PC-9 (cell line): ENCODE results near the gene USF1. TPM values are rescaled to one million over a fixed set of nuclear protein-coding genes. Genes with fewer than 3 reads are reported as not detected.

Experiments used
- BruUV-seq: library from RNA; stranded (reverse); fragments of 400-500 nt; replicated peaks from 2 replicates; lab custom pipeline; 2021; lab: Mats Ljungman, UMichigan
- CTCF ChIA-PET: fragments of 300-600 bp; sonication (Branson Sonifier 250); formaldehyde crosslinking; loops from one replicate; lab custom pipeline; 2022; ENCODE audit warnings: antibody characterized with exemption; lab: Charles Lee
- POLR2A ChIA-PET: fragments of 300-600 bp; sonication (Branson Sonifier 250); formaldehyde crosslinking; loops from one replicate; lab custom pipeline; 2022; ENCODE audit warnings: antibody characterized with exemption; ENCODE audit not compliant: unreplicated experiment; lab: Charles Lee
- DNase-seq, 2 experiments: peaks; one replicate each; pipeline versions ENCODE4 v3.0.0 to v3.0.0-alpha.2; 2015 to 2022; ENCODE audit warnings: mixed read lengths in 1 of 2
- H2AFZ ChIP-seq: fragments of 200-600 bp; sonication (generic); 2 replicates; pipeline ENCODE4 v1.8.1; 2017; ENCODE audit warnings: antibody characterized with exemption
- H3F3A ChIP-seq: fragments of 200-600 bp; sonication (generic); 2 replicates; pipeline ENCODE4 v1.8.1; 2017; ENCODE audit warnings: antibody characterized with exemption, mild to moderate bottlenecking, low read depth; ENCODE audit not compliant: insufficient read depth
- H3K27ac ChIP-seq: fragments of 200-600 bp; sonication (generic); 2 replicates; pipeline ENCODE4 v1.6.1; 2016; ENCODE audit warnings: mixed run types
- H3K27me3 ChIP-seq: fragments of 200-600 bp; sonication (generic); 2 replicates; pipeline ENCODE4 v1.6.1; 2016; ENCODE audit warnings: low read depth, mixed run types; ENCODE audit not compliant: insufficient read depth
- H3K36me3 ChIP-seq: fragments of 200-600 bp; sonication (generic); 2 replicates; pipeline ENCODE4 v1.6.1; 2016; ENCODE audit warnings: low read depth, mixed run types
- H3K4me1 ChIP-seq: fragments of 200-600 bp; sonication (generic); replicated peaks from 2 replicates; pipeline ENCODE4 v1.6.1; 2016; ENCODE audit warnings: mixed run types; ENCODE audit not compliant: insufficient read depth
- H3K4me2 ChIP-seq: fragments of 200-600 bp; sonication (generic); 2 replicates; pipeline ENCODE4 v1.6.1; 2017; ENCODE audit warnings: mixed run types
- H3K4me3 ChIP-seq: fragments of 200-600 bp; sonication (generic); 2 replicates; pipeline ENCODE4 v1.6.1; 2016; ENCODE audit warnings: mixed run types
- H3K79me2 ChIP-seq: fragments of 200-600 bp; sonication (generic); 2 replicates; pipeline ENCODE4 v1.6.1; 2017; ENCODE audit warnings: low read depth, mixed run types
- H3K9me2 ChIP-seq: fragments of 200-600 bp; sonication (generic); 2 replicates; pipeline ENCODE4 v1.8.1; 2017; ENCODE audit warnings: mild to moderate bottlenecking; ENCODE audit not compliant: insufficient read depth
- H3K9me3 ChIP-seq: fragments of 200-600 bp; sonication (generic); 2 replicates; pipeline ENCODE4 v1.8.1; 2016; ENCODE audit warnings: low read depth; ENCODE audit not compliant: insufficient read depth
- H4K20me1 ChIP-seq: fragments of 200-600 bp; sonication (generic); 2 replicates; pipeline ENCODE4 v1.8.1; 2017; ENCODE audit not compliant: insufficient read depth
- CTCF ChIP-seq: fragments of 200-600 bp; sonication (generic); conservative IDR thresholded peaks from 2 replicates; pipeline ENCODE4 v1.6.1; 2017; ENCODE audit warnings: mixed run types, antibody characterized with exemption, mild to moderate bottlenecking, moderate library complexity
- EZH2 ChIP-seq: fragments of 200-600 bp; sonication (generic); IDR thresholded peaks from 2 replicates; pipeline ENCODE4 v1.8.0; 2017; ENCODE audit warnings: antibody characterized with exemption, low read depth
- intact Hi-C: fragments of 100-400 bp; cut with micrococcal nuclease; formaldehyde crosslinking; loops from one replicate; pipeline ENCODE4 v1.10.0; 2022; ENCODE audit not compliant: unreplicated experiment
- total RNA-seq: library from RNA; stranded (reverse); gene quantifications from 2 replicates; pipeline ENCODE4 v1.2.3, GENCODE V29; 2021

The USF1 gene
- total RNA-seq, 1 experiment from 2014 or later: 43.2 TPM

GRCh38 chr1:161079436-161080110 lies 33.8 kb upstream of the USF1 start:
- ChIA-PET CTCF (no interaction called here), POLR2A (no interaction called here)
- Histone ChIP-seq H3K27ac (no peak overlapping the region), H2AFZ (no peak overlapping the region), H3K27me3 (no peaks in the 10 kb centered on the region), H3K4me1 (peaks cover 39% of the 10 kb centered on the region), H4K20me1 (no peaks in the 10 kb centered on the region), H3K36me3 (no peaks in the 10 kb centered on the region), H3K9me3 (no peaks in the 10 kb centered on the region), H3K9me2 (no peaks in the 10 kb centered on the region), H3K4me3 (no peak overlapping the region), H3K79me2 (peaks cover 37% of the 10 kb centered on the region), H3K4me2 (no peak overlapping the region), H3F3A (peaks cover 24% of the 10 kb centered on the region; the same call in 1 of the 2 replicates)
- DNase-seq: no peak
- intact Hi-C loops: no loop called here
- BruUV-seq: no TSS peak
- TF ChIP-seq CTCF: no peak
- no peak for TF ChIP-seq EZH2

GRCh38 chr1:161077426-161077825 lies 31.6 kb upstream of the USF1 start:
- no peak overlapping the region for H3K27ac ChIP-seq

GRCh38 chr1:161076410-161076809 lies 30.6 kb upstream of the USF1 start:
- Histone ChIP-seq H3K27ac (no peak overlapping the region), H3F3A (no peaks in the 10 kb centered on the region; the same call in 1 of the 2 replicates), H2AFZ (no peak overlapping the region), H3K36me3 (no peaks in the 10 kb centered on the region), H3K4me3 (no peak overlapping the region), H3K9me3 (no peaks in the 10 kb centered on the region), H3K27me3 (no peaks in the 10 kb centered on the region), H3K4me2 (no peak overlapping the region), H3K79me2 (peaks cover 19% of the 10 kb centered on the region), H4K20me1 (no peaks in the 10 kb centered on the region), H3K4me1 (peaks cover 10% of the 10 kb centered on the region), H3K9me2 (no peaks in the 10 kb centered on the region)
- CTCF ChIA-PET: interaction anchor here (0.6 kb wide), 1 partner anchor 22 kb away, joined by 3 read pairs; the partner anchor contains the start of gene KLHDC9
- intact Hi-C loops: no loop called here
- TF ChIP-seq EZH2: no peak
- TF ChIP-seq CTCF: no peak
- POLR2A ChIA-PET: no interaction called here
- DNase-seq: no peak
- BruUV-seq: no TSS peak

More at GRCh38 chr1:161077426-161077825, 31.6 kb upstream of the USF1 start:
- CTCF ChIA-PET: no interaction called here
- Histone ChIP-seq H3K79me2 (peaks cover 29% of the 10 kb centered on the region), H4K20me1 (no peaks in the 10 kb centered on the region), H3K9me3 (no peaks in the 10 kb centered on the region), H3K27me3 (no peaks in the 10 kb centered on the region), H3K4me2 (no peak overlapping the region), H3K4me1 (peaks cover 20% of the 10 kb centered on the region), H3K4me3 (no peak overlapping the region), H2AFZ (no peak overlapping the region), H3K9me2 (no peaks in the 10 kb centered on the region), H3K36me3 (no peaks in the 10 kb centered on the region), H3F3A (peaks cover 7% of the 10 kb centered on the region; the same call in 1 of the 2 replicates)
- BruUV-seq: no TSS peak
- no peak for TF ChIP-seq CTCF
- no peak for TF ChIP-seq EZH2
- intact Hi-C loops: no loop called here
- POLR2A ChIA-PET: no interaction called here
- no peak for DNase-seq
